ENCODE results near the gene SLC22A23.

SLC22A23 gene

GRCh38 chr6:3329393-3330051 is 127.3 kb downstream of the SLC22A23 start:
- Histone ChIP-seq H3K79me2 (ENCODE audit: insufficient read depth, low read length) (no peaks in the 10 kb centered on the region), H3K27ac (ENCODE audit: low read length) (no peak overlapping the region), H3K4me3 (ENCODE audit: low read depth in 1 of 2, low read length in 2 of 2) (no peak overlapping the region), H3K4me1 (ENCODE audit: insufficient read depth, low read length) (no peaks in the 10 kb centered on the region), H2AFZ (ENCODE audit: low read depth, low read length) (no peak overlapping the region), H3K9ac (ENCODE audit: low read depth, low read length) (no peak overlapping the region), H4K20me1 (ENCODE audit: insufficient read depth, low read length) (0 out of 2 replicates have a peak, but pooled peaks cover under 1% of the 10 kb centered on the region), H3K27me3 (ENCODE audit: insufficient read depth, low read length, poor library complexity) (peaks cover 43% of the 10 kb centered on the region), H3K9me3 (ENCODE audit: insufficient read depth, low read length, severe bottlenecking) (no peaks in the 10 kb centered on the region), H3K4me2 (ENCODE audit: insufficient read depth, low read length) (no peak overlapping the region), H3K36me3 (ENCODE audit: insufficient read depth, low read length) (no peaks in the 10 kb centered on the region)
- ATAC-seq (ENCODE audit: insufficient read depth, low read depth), result no peak
- DNase-seq, result no peak
- TF ChIP-seq CTCF (IDR thresholded peaks at IDR 0.05; ENCODE audit: borderline replicate concordance, extremely low read depth, low read length, poor library complexity, severe bottlenecking) (no peak), EZH2 (IDR thresholded peaks at IDR 0.05; ENCODE audit: borderline replicate concordance, low read depth, low read length, severe bottlenecking) (no peak)

GRCh38 chr6:3328796-3329195 is 128.1 kb downstream of the SLC22A23 start:
- Histone ChIP-seq H3K4me3 (ENCODE audit: low read depth in 1 of 2, low read length in 2 of 2) (no peak overlapping the region), H3K36me3 (ENCODE audit: insufficient read depth, low read length) (no peaks in the 10 kb centered on the region), H4K20me1 (ENCODE audit: insufficient read depth, low read length) (0 out of 2 replicates have a peak, but pooled peaks cover 7% of the 10 kb centered on the region), H3K9me3 (ENCODE audit: insufficient read depth, low read length, severe bottlenecking) (no peaks in the 10 kb centered on the region), H2AFZ (ENCODE audit: low read depth, low read length) (no peak overlapping the region), H3K27me3 (ENCODE audit: insufficient read depth, low read length, poor library complexity) (peaks cover 46% of the 10 kb centered on the region), H3K4me1 (ENCODE audit: insufficient read depth, low read length) (no peaks in the 10 kb centered on the region), H3K4me2 (ENCODE audit: insufficient read depth, low read length) (no peak overlapping the region), H3K27ac (ENCODE audit: low read length) (no peak overlapping the region), H3K79me2 (ENCODE audit: insufficient read depth, low read length) (no peaks in the 10 kb centered on the region), H3K9ac (ENCODE audit: low read depth, low read length) (no peak overlapping the region)
- DNase-seq, result no peak
- no peak for ATAC-seq (ENCODE audit: insufficient read depth, low read depth)
- TF ChIP-seq EZH2 (IDR thresholded peaks at IDR 0.05; ENCODE audit: borderline replicate concordance, low read depth, low read length, severe bottlenecking) (no peak), CTCF (IDR thresholded peaks at IDR 0.05; ENCODE audit: borderline replicate concordance, extremely low read depth, low read length, poor library complexity, severe bottlenecking) (no peak)

GRCh38 chr6:3328145-3328544 is 128.7 kb downstream of the SLC22A23 start:
- Histone ChIP-seq H4K20me1 (ENCODE audit: insufficient read depth, low read length) (0 out of 2 replicates have a peak, but pooled peaks cover 7% of the 10 kb centered on the region), H3K79me2 (ENCODE audit: insufficient read depth, low read length) (no peaks in the 10 kb centered on the region), H3K27ac (ENCODE audit: low read length) (no peak overlapping the region), H3K4me3 (ENCODE audit: low read depth in 1 of 2, low read length in 2 of 2) (no peak overlapping the region), H3K4me2 (ENCODE audit: insufficient read depth, low read length) (no peak overlapping the region), H3K27me3 (ENCODE audit: insufficient read depth, low read length, poor library complexity) (peaks cover 43% of the 10 kb centered on the region), H3K9ac (ENCODE audit: low read depth, low read length) (no peak overlapping the region), H2AFZ (ENCODE audit: low read depth, low read length) (no peak overlapping the region), H3K9me3 (ENCODE audit: insufficient read depth, low read length, severe bottlenecking) (no peaks in the 10 kb centered on the region), H3K36me3 (ENCODE audit: insufficient read depth, low read length) (no peaks in the 10 kb centered on the region), H3K4me1 (ENCODE audit: insufficient read depth, low read length) (no peaks in the 10 kb centered on the region)
- DNase-seq (no peak), ATAC-seq (ENCODE audit: insufficient read depth, low read depth) (no peak)
- no peak for TF ChIP-seq EZH2 (IDR thresholded peaks at IDR 0.05; ENCODE audit: borderline replicate concordance, low read depth, low read length, severe bottlenecking)
- TF ChIP-seq CTCF (IDR thresholded peaks at IDR 0.05; ENCODE audit: borderline replicate concordance, extremely low read depth, low read length, poor library complexity, severe bottlenecking), result no peak

All from DND-41 (cell line).